Epithelial cell of prostate (primary cell): Measurements from ENCODE around the gene CTSV.
"Not testable (repeated sequence)": the region's sequence is repeated elsewhere in the genome, so short reads cannot be mapped to it uniquely, and the experiment has no call there.

Experiments used
- DNase-seq: peaks from one replicate; pipeline ENCODE4 v3.0.0-alpha.2; 2011; ENCODE audit warnings: low read depth, low spot score
- H3K27ac ChIP-seq: fragments of 450-650 bp; 2 replicates; pipeline ENCODE4 v1.5.1; 2017; ENCODE audit warnings: mild to moderate bottlenecking

Gene CTSV

GRCh38 chr9:97038611-97039513 is at the start of gene CTSV:
Gene CTSV, minus strand, starts transcription at chr9:97039142. Its CDS starts 1,099 bp downstream, at chr9:97038043.
- H3K27ac ChIP-seq = peak within 1 kb of the TSS; percentile 44
- peak; percentile 55 for DNase-seq

GRCh38 chr9:97087668-97088215 is 48.8 kb upstream of the CTSV start:
- not testable (repeated sequence) for DNase-seq
- peak overlapping the region; percentile 44 for H3K27ac ChIP-seq

GRCh38 chr9:97084562-97084991 is 45.6 kb upstream of the CTSV start:
- DNase-seq, H3K27ac ChIP-seq: not testable (repeated sequence)

GRCh38 chr9:97078362-97078761 is 39.4 kb upstream of the CTSV start:
- no peak overlapping the region for H3K27ac ChIP-seq
- no peak for DNase-seq

- DNase-seq = no peak
- H3K27ac ChIP-seq = no peak overlapping the region
These were observed 38.7 kb upstream of the CTSV start for GRCh38 chr9:97077452-97078295.

- DNase-seq, H3K27ac ChIP-seq: not testable (repeated sequence)
These were observed 37.9 kb upstream of the CTSV start for GRCh38 chr9:97076731-97077451.

- DNase-seq = no peak
- H3K27ac ChIP-seq = no peak overlapping the region
These were observed 37.3 kb upstream of the CTSV start for GRCh38 chr9:97076238-97076637.

- no peak for DNase-seq
These were observed 36.5 kb upstream of the CTSV start for GRCh38 chr9:97075289-97075985.

GRCh38 chr9:97073506-97073905 is 34.6 kb upstream of the CTSV start:
- no peak overlapping the region for H3K27ac ChIP-seq
- DNase-seq = no peak

More at GRCh38 chr9:97075289-97075985, 36.5 kb upstream of the CTSV start:
- no peak overlapping the region for H3K27ac ChIP-seq

GRCh38 chr9:97072285-97072776 is 33.4 kb upstream of the CTSV start:
- no peak overlapping the region for H3K27ac ChIP-seq
- DNase-seq = no peak

- H3K27ac ChIP-seq, DNase-seq: not testable (repeated sequence)
These were observed 31.4 kb upstream of the CTSV start for GRCh38 chr9:97070325-97070724.

GRCh38 chr9:97067490-97067889 is 28.5 kb upstream of the CTSV start:
- no peak overlapping the region for H3K27ac ChIP-seq

GRCh38 chr9:97064176-97064575 is 25.2 kb upstream of the CTSV start:
- no peak for DNase-seq
- no peak overlapping the region for H3K27ac ChIP-seq

More at GRCh38 chr9:97067490-97067889, 28.5 kb upstream of the CTSV start:
- no peak for DNase-seq

- H3K27ac ChIP-seq = no peak overlapping the region
- DNase-seq = no peak
These were observed 21.9 kb upstream of the CTSV start for GRCh38 chr9:97060796-97061195.

- DNase-seq = peak; percentile 92
- H3K27ac ChIP-seq = peak overlapping the region; percentile 71
These were observed 20.7 kb upstream of the CTSV start for GRCh38 chr9:97059626-97060025.

GRCh38 chr9:97057651-97058050 is 18.7 kb upstream of the CTSV start:
- no peak overlapping the region for H3K27ac ChIP-seq
- DNase-seq = no peak

GRCh38 chr9:97055891-97056290 is 16.9 kb upstream of the CTSV start:
- DNase-seq, H3K27ac ChIP-seq: not testable (repeated sequence)

- DNase-seq = no peak
- H3K27ac ChIP-seq = no peak overlapping the region
These were observed 14.8 kb upstream of the CTSV start for GRCh38 chr9:97053717-97054116.

GRCh38 chr9:97052735-97053134 is 13.8 kb upstream of the CTSV start:
- H3K27ac ChIP-seq = no peak overlapping the region
- no peak for DNase-seq
